ENCODE data around the gene NTN4.
"Not testable (repeated sequence)": the region's sequence is repeated elsewhere in the genome, so short reads cannot be mapped to it uniquely, and the experiment has no call there.

GRCh38 chr12:95735728-95736127, 54.8 kb downstream of the NTN4 start:
- not testable (repeated sequence) for TF ChIP-seq CTCF (IDR thresholded peaks at IDR 0.05; ENCODE audit: low read depth, low read length, missing input control); EGR1 (IDR thresholded peaks at IDR 0.05; ENCODE audit: low read depth in 2 of 2); ATF3 (IDR thresholded peaks at IDR 0.05); TAF1 (conservative IDR thresholded peaks at IDR 0.05); JUND (IDR thresholded peaks at IDR 0.05); MAX (IDR thresholded peaks at IDR 0.05); RAD21 (IDR thresholded peaks at IDR 0.05)

Measured in liver (tissue), 3 donors.